Neuronal stem cell (in vitro differentiated cells): ENCODE measurements around the gene ABO.
A peak's percentile ranks its signal among the peaks of the same experiment; 100 is the strongest.

Experiments used
- DNase-seq: peaks from one replicate; pipeline ENCODE4 v3.0.0-alpha.2; 2013; ENCODE audit warnings: low spot score
- H2AFZ ChIP-seq: one replicate; pipeline ENCODE4 v1.6.1; 2013; ENCODE audit warnings: mild to moderate bottlenecking, low read length, inconsistent platforms
- H2AK5ac ChIP-seq: 2 replicates; pipeline ENCODE4 v1.6.1; 2013; ENCODE audit warnings: low read depth, mild to moderate bottlenecking, inconsistent platforms, low read length, moderate library complexity, mixed read lengths
- H2BK120ac ChIP-seq: 2 replicates; pipeline ENCODE4 v1.6.1; 2013; ENCODE audit warnings: low read depth, mild to moderate bottlenecking, inconsistent platforms, low read length, moderate library complexity, mixed read lengths
- H2BK12ac ChIP-seq: one replicate; pipeline ENCODE4 v1.6.1; 2013; ENCODE audit warnings: low read length, inconsistent platforms
- H2BK15ac ChIP-seq: 2 replicates; pipeline ENCODE4 v1.6.1; 2013; ENCODE audit warnings: mild to moderate bottlenecking, low read length, inconsistent platforms, mixed read lengths
- H2BK5ac ChIP-seq: one replicate; pipeline ENCODE4 v1.6.1; 2013; ENCODE audit warnings: inconsistent platforms, mild to moderate bottlenecking, low read length, moderate library complexity
- H3K14ac ChIP-seq: one replicate; pipeline ENCODE4 v1.6.1; 2013; ENCODE audit warnings: low read length, inconsistent platforms
- H3K18ac ChIP-seq: 2 replicates; pipeline ENCODE4 v1.6.1; 2013; ENCODE audit warnings: low read length, inconsistent platforms
- H3K23ac ChIP-seq: 2 replicates; pipeline ENCODE4 v1.6.1; 2013; ENCODE audit warnings: low read depth, mild to moderate bottlenecking, mixed read lengths, low read length, inconsistent platforms; ENCODE audit not compliant: poor library complexity
- H3K27ac ChIP-seq: replicated peaks from 3 replicates; pipeline ENCODE4 v1.5.1; 2013; ENCODE audit warnings: low read length, inconsistent platforms
- H3K27me3 ChIP-seq, 3 experiments: 2 replicates each; pipeline ENCODE4 v1.6.1; 2013; ENCODE audit warnings: low read length in 3 of 3, mild to moderate bottlenecking in 2 of 3, inconsistent platforms in 1 of 3, low read depth in 1 of 3, mixed read lengths in 1 of 3, moderate library complexity in 1 of 3; ENCODE audit not compliant: control insufficient read depth in 3 of 3, insufficient read depth in 3 of 3
- H3K36me3 ChIP-seq, 2 donors: replicated peaks in 1 of 2; 2 replicates each; pipeline ENCODE4 v1.6.1; 2013; ENCODE audit warnings: low read length in 2 of 2; ENCODE audit not compliant: control insufficient read depth in 2 of 2, insufficient read depth in 2 of 2
- H3K4ac ChIP-seq: 2 replicates; pipeline ENCODE4 v1.6.1; 2013; ENCODE audit warnings: inconsistent platforms, mild to moderate bottlenecking, low read length, moderate library complexity
- H3K4me1 ChIP-seq, 2 donors: 1 replicate in 1 of 2; 2 replicates in 1 of 2; pipeline ENCODE4 v1.6.1; 2013; ENCODE audit warnings: low read length in 2 of 2, low read depth in 1 of 2; ENCODE audit not compliant: control insufficient read depth in 2 of 2, insufficient read depth in 1 of 2
- H3K4me2 ChIP-seq: one replicate; pipeline ENCODE4 v1.6.1; 2013; ENCODE audit warnings: mild to moderate bottlenecking, low read length, inconsistent platforms; ENCODE audit not compliant: insufficient read depth, poor library complexity, severe bottlenecking
- H3K4me3 ChIP-seq, 2 donors: 2 replicates each; pipeline ENCODE4 v1.5.1; 2013; ENCODE audit warnings: low read length in 2 of 2, mild to moderate bottlenecking in 2 of 2, inconsistent platforms in 1 of 2, moderate library complexity in 1 of 2
- H3K79me1 ChIP-seq: one replicate; pipeline ENCODE4 v1.6.1; 2013; ENCODE audit warnings: low read depth, mild to moderate bottlenecking, inconsistent platforms, low read length, moderate library complexity
- H3K9ac ChIP-seq: one replicate; pipeline ENCODE4 v1.6.1; 2013; ENCODE audit warnings: mild to moderate bottlenecking, low read depth, low read length, inconsistent platforms; ENCODE audit not compliant: poor library complexity
- H3K9me3 ChIP-seq, 2 donors: replicated peaks in 1 of 2; 2 replicates each; pipeline versions ENCODE3 to v1.6.1; 2013; ENCODE audit warnings: low read length in 2 of 2, mild to moderate bottlenecking in 2 of 2, inconsistent platforms in 1 of 2, low read depth in 1 of 2, mixed read lengths in 1 of 2, moderate library complexity in 1 of 2; ENCODE audit not compliant: control insufficient read depth in 2 of 2, insufficient read depth in 1 of 2
- H4K8ac ChIP-seq: one replicate; pipeline ENCODE4 v1.6.1; 2013; ENCODE audit warnings: low read depth, mild to moderate bottlenecking, inconsistent platforms, low read length, moderate library complexity
- H4K91ac ChIP-seq: one replicate; pipeline ENCODE4 v1.6.1; 2013; ENCODE audit warnings: low read length, low read depth, mild to moderate bottlenecking, inconsistent platforms; ENCODE audit not compliant: poor library complexity
- WGBS, 2 donors: extraction: QIAGEN DNeasy Blood & Tissue Kit; methylation state at CpG; one replicate each; pipeline ENCODE4 v1.1.7; 2013; ENCODE audit warnings: missing lambda C conversion rate in 2 of 2, mixed read lengths in 1 of 2; ENCODE audit not compliant: insufficient read length in 2 of 2, insufficient replicate concordance in 1 of 2; ENCODE audit errors: extremely low coverage in 2 of 2; 5-methylcytosine and 5-hydroxymethylcytosine counted together

Gene ABO

GRCh38 chr9:133264235-133264764 lies 10.7 kb downstream of the ABO start:
- no peak for DNase-seq
- peaks cover 0 to 21% (median 0%) of the 10 kb centered on the region in 3 experiments for H3K27me3 ChIP-seq
- H3K4me3 ChIP-seq = no peak overlapping the region
- no peak overlapping the region for H3K9ac ChIP-seq
- H4K8ac ChIP-seq = no peak overlapping the region
- peaks cover 0 to 1% of the 10 kb centered on the region in 2 donors for H3K9me3 ChIP-seq
- no peak overlapping the region for H3K23ac ChIP-seq
- no peak overlapping the region for H2BK120ac ChIP-seq
- no peak overlapping the region for H2BK15ac ChIP-seq
- no peaks in the 10 kb centered on the region for H3K4me1 ChIP-seq
- no peak overlapping the region for H4K91ac ChIP-seq
- H2AFZ ChIP-seq = no peak overlapping the region
- no peak overlapping the region for H2BK12ac ChIP-seq
- no peaks in the 10 kb centered on the region for H3K36me3 ChIP-seq
- H3K18ac ChIP-seq = no peak overlapping the region
- no peak overlapping the region for H2AK5ac ChIP-seq
- H3K14ac ChIP-seq = no peak overlapping the region
- H3K4ac ChIP-seq = no peak overlapping the region
- no CpG with 5 or more reads among the region's 8 CpGs for WGBS, 2 donors
- no peak overlapping the region for H3K4me2 ChIP-seq
- no peak overlapping the region for H2BK5ac ChIP-seq
- H3K27ac ChIP-seq = no peak overlapping the region
- peaks cover 3% of the 10 kb centered on the region for H3K79me1 ChIP-seq

DNA sequence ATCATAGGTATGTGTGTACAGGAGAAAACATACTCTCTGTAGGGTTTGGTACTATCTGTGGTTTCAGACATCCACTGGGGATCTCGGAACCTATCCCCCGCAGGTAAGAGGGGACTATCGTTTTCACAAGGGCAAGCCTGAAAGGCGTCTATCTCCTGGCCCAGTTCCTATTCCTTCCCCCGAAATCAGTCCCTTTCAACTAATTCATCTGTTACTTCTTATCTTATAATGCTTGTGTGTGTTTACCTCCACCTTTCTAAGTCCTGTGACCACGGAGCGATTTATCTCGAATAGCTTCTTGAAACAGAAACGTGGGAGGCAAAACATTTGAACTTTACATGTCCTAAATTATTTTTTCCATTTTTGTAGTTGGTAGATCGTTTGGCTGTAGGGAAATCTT lies 11.4 kb downstream of the ABO start:
- no peak overlapping the region for H3K23ac ChIP-seq
- no peak overlapping the region for H4K91ac ChIP-seq
- H2AK5ac ChIP-seq = no peak overlapping the region
- peaks cover 0 to 21% (median 0%) of the 10 kb centered on the region in 3 experiments for H3K27me3 ChIP-seq
- H3K18ac ChIP-seq = no peak overlapping the region
- H3K79me1 ChIP-seq = peaks cover 3% of the 10 kb centered on the region
- H2BK15ac ChIP-seq = no peak overlapping the region
- H2AFZ ChIP-seq = no peak overlapping the region
- H3K36me3 ChIP-seq = no peaks in the 10 kb centered on the region
- H2BK12ac ChIP-seq = no peak overlapping the region
- no peak overlapping the region for H2BK120ac ChIP-seq
- peaks cover 0 to 1% of the 10 kb centered on the region in 2 donors for H3K9me3 ChIP-seq
- no peak overlapping the region for H4K8ac ChIP-seq
- no peak overlapping the region for H3K4me2 ChIP-seq
- no peak overlapping the region for H2BK5ac ChIP-seq
- H3K27ac ChIP-seq = no peak overlapping the region
- no peak for DNase-seq
- no peak overlapping the region for H3K4ac ChIP-seq
- H3K4me3 ChIP-seq = no peak overlapping the region
- no peak overlapping the region for H3K9ac ChIP-seq
- no CpG with 5 or more reads among the region's 10 CpGs for WGBS, 2 donors
- H3K4me1 ChIP-seq = no peaks in the 10 kb centered on the region
- no peak overlapping the region for H3K14ac ChIP-seq

DNA sequence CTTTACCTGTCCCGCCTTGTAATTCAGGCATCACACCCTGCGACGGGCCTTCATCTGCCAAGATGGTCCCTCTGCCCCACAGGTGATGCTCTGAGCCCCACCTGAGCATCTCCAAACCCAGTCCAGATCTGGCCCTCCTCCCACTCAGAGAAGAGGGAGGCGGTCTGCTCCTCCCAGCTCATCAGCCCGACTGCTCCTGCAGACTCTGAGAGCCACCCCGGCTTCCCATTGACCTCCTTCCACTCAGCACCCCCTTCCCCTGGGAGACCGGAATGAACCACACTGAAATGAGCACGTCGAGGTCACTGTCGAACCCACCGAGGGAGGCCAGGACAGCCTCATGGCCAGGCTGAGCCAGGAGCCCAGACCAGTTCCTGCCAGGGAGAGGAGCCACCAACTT lies 12.8 kb downstream of the ABO start:
- H4K91ac ChIP-seq = no peak overlapping the region
- H2BK5ac ChIP-seq = no peak overlapping the region
- no peak overlapping the region for H2BK12ac ChIP-seq
- WGBS, 2 donors = no CpG with 5 or more reads among the region's 11 CpGs
- H3K27me3 ChIP-seq = peaks cover 0 to 21% (median 0%) of the 10 kb centered on the region in 3 experiments
- H3K14ac ChIP-seq = peak overlapping the region; percentile 78
- H3K4me3 ChIP-seq = no peak overlapping the region
- peaks cover 0 to 10% of the 10 kb centered on the region in 2 donors for H3K4me1 ChIP-seq
- H3K27ac ChIP-seq = no peak overlapping the region
- H3K23ac ChIP-seq = no peak overlapping the region
- no peak overlapping the region for H3K4me2 ChIP-seq
- no peak overlapping the region for H2BK15ac ChIP-seq
- H2AK5ac ChIP-seq = peak overlapping the region; percentile 6
- H2BK120ac ChIP-seq = no peak overlapping the region
- peaks cover 0 to 1% of the 10 kb centered on the region in 2 donors for H3K9me3 ChIP-seq
- no peak for DNase-seq
- H3K9ac ChIP-seq = no peak overlapping the region
- H3K4ac ChIP-seq = no peak overlapping the region
- peaks cover 3% of the 10 kb centered on the region for H3K79me1 ChIP-seq
- no peak overlapping the region for H4K8ac ChIP-seq
- H2AFZ ChIP-seq = no peak overlapping the region
- H3K36me3 ChIP-seq = no peaks in the 10 kb centered on the region
- no peak overlapping the region for H3K18ac ChIP-seq

- H3K27me3 ChIP-seq = peaks cover 0 to 21% (median 0%) of the 10 kb centered on the region in 3 experiments
- no peak overlapping the region for H3K14ac ChIP-seq
- H3K23ac ChIP-seq = no peak overlapping the region
- WGBS, 2 donors = no CpG with 5 or more reads among the region's 5 CpGs
- H3K4me1 ChIP-seq = peaks cover 0 to 10% of the 10 kb centered on the region in 2 donors
- H2BK5ac ChIP-seq = no peak overlapping the region
- H4K8ac ChIP-seq = no peak overlapping the region
- no peak overlapping the region for H2BK15ac ChIP-seq
- H2BK12ac ChIP-seq = no peak overlapping the region
- peaks cover 0 to 1% of the 10 kb centered on the region in 2 donors for H3K9me3 ChIP-seq
- no peak overlapping the region for H3K4me2 ChIP-seq
- H2AK5ac ChIP-seq = no peak overlapping the region
- DNase-seq = no peak
- no peak overlapping the region for H3K4me3 ChIP-seq
- H3K79me1 ChIP-seq = peaks cover 3% of the 10 kb centered on the region
- no peak overlapping the region for H3K18ac ChIP-seq
- H3K4ac ChIP-seq = no peak overlapping the region
- H2AFZ ChIP-seq = no peak overlapping the region
- no peak overlapping the region for H2BK120ac ChIP-seq
- no peak overlapping the region for H3K9ac ChIP-seq
- no peaks in the 10 kb centered on the region for H3K36me3 ChIP-seq
- no peak overlapping the region for H3K27ac ChIP-seq
- H4K91ac ChIP-seq = no peak overlapping the region
Observed at GRCh38 chr9:133261753-133262120, 13.3 kb downstream of the ABO start.
